ENCODE measurements around the gene PCDHGA6.
"Not testable (repeated sequence)": the region's sequence is repeated elsewhere in the genome, so short reads cannot be mapped to it uniquely, and the experiment has no call there.

Gene PCDHGA6

DNA sequence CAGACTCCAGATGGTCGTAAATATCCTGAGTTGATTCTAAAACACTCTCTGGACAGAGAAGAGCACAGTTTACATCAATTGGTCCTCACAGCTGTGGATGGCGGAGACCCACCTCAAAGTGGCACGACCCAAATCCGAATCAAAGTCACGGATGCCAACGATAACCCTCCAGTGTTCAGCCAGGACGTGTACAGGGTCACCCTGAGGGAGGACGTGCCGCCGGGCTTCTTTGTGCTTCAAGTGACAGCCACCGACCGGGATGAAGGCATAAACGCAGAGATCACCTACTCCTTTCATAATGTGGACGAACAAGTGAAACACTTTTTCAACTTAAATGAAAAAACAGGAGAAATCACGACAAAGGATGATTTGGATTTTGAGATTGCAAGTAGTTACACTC lies 13.0 kb upstream of the PCDHGA6 start:
- DNase-seq (ENCODE audit: low read depth): no peak

DNA sequence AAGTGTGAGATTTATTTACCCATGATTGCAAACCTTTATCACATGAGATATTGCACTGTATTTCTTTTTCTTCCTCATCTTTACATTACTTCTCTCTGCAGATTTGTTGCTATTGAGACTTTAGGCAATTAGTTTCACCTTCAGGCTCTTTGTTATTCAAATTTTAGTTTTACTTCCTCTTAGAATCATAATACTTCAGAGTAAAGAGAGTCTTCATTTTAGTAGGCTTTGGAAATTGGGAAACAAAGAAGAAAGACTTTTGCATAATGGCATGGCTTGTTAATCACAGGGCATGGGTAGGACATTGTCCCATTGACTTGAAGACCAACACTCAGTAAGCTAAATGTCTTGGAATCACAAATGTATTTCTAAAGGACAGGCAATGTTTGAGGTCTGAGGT lies 11.0 kb upstream of the PCDHGA6 start:
- DNase-seq (ENCODE audit: low read depth): no peak

DNA sequence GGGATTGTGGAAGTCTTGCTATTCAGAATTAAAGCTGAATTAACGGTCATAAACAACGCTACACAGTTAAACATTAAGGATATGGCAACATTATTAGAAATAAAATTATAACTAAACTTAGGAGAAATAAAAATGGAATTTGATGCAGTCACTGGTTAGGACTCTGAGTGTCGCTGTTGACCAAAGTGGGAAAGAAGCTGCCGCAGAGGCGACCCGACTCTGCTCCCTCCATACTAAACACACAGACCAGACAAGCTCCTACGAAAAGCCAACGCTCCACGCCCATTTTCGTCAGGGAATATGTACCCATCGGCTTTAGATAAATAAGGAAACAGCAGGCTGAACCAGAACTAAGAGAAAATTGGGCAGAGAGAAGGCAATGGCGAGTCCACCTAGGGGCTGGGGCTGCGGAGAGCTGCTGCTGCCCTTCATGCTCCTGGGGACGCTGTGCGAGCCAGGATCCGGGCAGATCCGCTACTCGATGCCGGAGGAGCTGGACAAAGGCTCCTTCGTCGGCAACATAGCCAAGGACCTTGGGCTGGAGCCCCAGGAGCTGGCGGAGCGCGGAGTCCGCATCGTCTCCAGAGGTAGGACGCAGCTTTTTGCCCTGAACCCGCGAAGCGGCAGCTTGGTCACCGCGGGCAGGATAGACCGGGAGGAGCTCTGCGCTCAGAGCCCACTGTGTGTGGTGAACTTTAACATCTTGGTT lies 9.6 kb upstream of the PCDHGA6 start, which contains the start of gene PCDHGA5:
PCDHGA5 (plus strand) TSS at position 211 of the 709 bp plus-strand sequence; CDS start at position 380, 169 bp downstream.
- DNase-seq (ENCODE audit: low read depth): peak; percentile 18

DNA sequence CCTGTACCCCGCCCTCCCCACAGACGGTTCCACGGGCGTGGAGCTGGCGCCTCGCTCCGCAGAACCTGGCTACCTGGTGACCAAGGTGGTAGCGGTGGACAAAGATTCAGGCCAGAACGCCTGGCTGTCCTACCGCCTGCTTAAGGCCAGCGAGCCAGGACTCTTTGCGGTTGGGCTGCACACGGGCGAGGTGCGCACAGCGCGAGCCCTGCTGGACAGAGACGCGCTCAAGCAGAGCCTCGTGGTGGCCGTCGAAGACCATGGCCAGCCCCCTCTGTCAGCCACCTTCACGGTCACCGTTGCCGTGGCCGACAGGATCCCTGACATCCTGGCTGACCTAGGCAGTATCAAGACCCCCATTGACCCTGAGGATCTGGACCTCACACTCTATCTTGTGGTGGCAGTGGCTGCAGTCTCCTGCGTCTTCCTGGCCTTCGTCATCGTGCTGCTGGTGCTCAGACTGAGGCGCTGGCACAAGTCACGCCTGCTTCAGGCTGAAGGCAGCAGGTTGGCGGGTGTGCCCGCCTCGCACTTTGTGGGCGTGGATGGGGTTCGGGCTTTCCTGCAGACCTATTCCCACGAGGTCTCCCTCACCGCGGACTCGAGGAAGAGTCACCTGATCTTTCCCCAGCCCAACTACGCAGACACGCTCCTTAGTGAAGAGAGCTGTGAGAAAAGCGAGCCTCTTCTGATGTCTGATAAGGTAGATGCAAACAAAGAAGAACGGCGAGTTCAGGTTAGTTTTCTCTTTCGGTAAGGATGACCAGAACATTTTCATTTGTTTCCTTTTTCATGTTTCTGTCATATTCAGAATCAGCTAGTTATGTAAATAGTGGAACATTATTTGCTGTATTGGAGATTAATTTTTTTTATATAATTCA lies 7.4 kb upstream of the PCDHGA6 start:
- DNase-seq (ENCODE audit: low read depth): no peak

DNA sequence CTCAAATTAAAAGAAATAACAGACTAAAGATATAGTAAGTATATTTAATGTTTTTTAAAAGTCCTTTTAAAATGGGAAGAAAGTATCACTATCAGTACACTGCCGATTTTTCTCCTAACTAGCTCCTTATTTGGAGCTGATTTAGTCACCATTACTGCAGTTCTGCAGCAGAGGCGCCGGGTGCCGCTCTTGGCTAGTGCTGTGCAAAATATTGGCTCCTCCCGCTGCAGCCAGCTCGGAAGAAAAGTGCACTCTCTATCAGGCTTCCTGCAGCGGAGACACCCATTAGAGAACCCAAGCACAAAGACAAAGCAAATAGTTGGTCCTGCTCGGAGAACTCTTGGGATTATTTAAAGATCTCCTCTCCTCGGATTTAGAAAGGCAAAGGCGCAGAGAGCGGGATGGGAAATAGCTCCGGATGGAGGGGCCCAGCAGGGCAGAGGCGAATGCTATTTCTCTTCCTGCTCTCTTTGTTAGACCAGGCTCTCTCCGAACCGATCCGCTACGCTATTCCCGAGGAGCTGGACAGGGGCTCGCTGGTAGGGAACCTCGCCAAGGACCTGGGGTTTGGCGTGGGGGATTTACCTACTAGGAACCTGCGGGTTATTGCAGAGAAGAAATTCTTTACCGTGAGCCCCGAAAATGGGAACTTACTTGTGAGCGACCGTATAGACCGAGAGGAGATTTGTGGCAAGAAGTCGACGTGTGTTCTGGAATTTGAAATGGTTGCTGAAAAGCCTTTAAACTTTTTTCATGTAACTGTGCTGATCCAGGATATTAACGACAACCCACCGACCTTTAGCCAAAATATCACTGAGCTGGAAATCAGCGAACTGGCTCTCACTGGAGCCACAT lies 3.5 kb upstream of the PCDHGA6 start, which contains the start of gene PCDHGB3:
PCDHGB3 (plus strand) TSS at position 249 of the 855 bp plus-strand sequence; CDS start at position 402, 153 bp downstream.
- peak; percentile 79 for DNase-seq (ENCODE audit: low read depth)

DNA sequence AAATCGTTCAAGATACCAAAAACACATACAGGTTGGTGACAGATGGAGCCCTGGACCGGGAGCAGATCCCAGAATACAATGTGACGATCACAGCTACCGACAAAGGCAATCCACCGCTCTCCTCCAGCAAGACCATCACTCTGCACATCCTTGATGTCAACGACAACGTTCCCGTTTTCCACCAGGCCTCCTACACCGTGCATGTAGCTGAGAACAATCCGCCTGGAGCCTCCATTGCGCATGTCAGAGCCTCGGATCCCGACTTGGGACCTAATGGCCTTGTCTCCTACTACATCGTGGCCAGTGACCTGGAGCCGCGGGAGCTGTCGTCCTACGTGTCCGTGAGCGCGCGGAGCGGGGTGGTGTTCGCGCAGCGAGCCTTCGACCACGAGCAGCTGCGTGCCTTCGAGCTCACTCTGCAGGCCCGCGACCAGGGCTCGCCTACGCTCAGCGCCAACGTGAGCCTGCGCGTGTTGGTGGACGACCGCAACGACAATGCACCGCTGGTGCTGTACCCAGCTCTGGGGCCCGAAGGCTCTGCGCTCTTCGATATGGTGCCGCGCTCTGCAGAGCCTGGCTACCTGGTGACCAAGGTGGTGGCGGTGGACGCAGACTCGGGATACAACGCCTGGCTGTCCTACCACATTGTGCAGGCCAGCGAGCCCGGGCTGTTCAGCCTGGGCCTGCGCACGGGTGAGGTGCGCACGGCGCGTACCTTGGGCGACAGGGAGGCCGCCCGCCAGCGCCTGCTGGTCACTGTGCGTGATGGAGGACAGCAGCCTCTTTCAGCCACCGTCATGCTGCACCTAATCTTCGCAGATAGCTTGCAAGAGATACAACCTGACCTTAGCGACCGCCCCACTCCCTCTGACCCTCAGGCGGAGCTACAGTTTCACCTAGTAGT lies 1.9 kb upstream of the PCDHGA6 start:
- no peak for DNase-seq (ENCODE audit: low read depth)

DNA sequence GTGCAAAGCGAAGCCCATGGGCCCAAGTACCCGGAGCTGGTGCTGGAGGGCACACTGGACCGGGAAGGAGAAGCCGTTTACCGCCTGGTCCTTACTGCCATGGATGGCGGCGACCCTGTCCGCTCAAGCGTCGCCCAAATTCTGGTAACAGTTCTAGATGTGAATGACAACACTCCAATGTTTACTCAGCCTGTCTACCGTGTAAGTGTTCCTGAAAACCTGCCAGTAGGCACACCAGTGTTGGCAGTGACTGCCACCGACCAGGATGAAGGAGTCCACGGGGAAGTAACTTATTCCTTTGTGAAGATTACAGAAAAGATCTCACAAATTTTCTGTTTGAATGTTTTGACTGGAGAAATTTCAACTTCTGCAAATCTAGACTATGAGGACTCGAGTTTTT lies 936 bp downstream of the PCDHGA6 start:
- DNase-seq (ENCODE audit: low read depth): no peak

DNA sequence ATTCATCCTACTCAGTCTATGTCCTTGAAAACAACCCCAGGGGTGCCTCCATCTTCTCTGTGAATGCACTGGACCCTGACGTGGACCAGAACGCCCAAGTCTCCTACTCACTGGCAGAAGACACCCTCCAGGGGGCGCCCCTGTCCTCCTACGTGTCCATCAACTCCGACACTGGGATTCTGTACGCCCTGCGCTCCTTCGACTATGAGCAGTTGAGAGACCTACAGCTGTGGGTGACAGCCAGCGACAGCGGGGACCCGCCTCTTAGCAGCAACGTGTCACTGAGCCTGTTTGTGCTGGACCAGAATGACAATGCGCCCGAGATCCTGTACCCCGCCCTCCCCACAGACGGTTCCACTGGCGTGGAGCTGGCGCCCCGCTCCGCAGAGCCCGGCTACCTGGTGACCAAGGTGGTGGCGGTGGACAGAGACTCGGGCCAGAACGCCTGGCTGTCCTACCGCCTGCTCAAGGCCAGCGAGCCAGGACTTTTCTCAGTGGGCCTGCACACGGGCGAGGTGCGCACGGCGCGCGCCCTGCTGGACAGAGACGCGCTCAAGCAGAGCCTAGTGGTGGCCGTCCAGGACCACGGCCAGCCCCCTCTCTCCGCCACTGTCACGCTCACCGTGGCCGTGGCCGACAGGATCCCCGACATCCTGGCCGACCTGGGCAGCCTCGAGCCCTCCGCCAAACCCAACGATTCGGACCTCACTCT lies 1.9 kb downstream of the PCDHGA6 start:
- DNase-seq (ENCODE audit: low read depth): not testable (repeated sequence)

DNA sequence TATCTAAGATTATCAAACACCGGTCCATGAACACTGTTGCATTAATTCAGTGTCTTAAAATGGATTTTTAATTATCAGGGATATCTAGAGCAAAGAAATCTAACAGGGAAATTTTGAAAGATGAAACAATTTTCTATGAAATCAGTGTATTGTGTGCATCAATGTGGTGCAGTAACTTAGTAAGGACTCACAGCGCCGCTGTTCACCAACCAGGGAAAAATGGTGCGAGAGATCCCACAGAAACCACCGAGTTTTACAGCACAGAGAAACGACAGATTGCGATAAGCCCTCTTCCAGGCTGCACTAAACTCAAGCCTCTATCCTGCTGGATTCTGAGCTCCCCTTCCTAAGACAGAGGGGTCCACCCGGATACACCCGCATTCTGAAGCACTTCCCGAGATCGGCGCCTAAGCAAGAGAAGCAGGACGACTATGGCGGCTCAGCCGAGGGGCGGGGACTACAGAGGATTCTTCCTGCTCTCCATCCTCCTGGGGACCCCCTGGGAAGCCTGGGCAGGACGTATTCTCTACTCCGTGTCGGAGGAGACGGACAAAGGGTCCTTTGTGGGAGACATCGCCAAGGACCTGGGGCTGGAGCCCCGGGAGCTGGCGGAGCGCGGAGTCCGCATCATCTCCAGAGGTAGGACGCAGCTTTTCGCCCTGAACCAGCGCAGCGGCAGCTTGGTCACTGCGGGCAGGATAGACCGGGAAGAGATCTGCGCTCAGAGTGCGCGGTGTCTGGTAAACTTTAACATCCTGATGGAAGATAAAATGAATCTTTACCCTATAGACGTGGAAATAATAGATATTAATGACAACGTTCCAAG lies 9.0 kb downstream of the PCDHGA6 start, which contains the start of gene PCDHGA7:
PCDHGA7 (plus strand) TSS at position 274 of the 826 bp plus-strand sequence; CDS start at position 432, 158 bp downstream.
- peak; percentile 73 for DNase-seq (ENCODE audit: low read depth)

DNA sequence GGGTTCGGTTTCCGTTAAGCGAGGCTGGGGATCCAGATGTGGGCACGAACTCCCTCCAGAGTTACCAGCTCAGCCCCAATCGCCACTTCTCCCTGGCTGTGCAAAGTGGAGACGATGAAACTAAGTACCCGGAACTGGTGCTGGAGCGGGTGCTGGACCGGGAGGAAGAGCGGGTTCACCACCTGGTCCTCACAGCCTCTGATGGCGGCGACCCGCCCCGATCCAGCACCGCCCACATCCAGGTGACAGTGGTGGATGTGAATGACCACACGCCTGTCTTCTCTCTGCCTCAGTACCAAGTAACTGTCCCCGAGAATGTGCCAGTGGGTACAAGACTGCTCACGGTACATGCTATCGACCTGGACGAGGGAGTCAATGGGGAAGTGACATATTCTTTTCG lies 9.7 kb downstream of the PCDHGA6 start:
- no peak for DNase-seq (ENCODE audit: low read depth)

DNA sequence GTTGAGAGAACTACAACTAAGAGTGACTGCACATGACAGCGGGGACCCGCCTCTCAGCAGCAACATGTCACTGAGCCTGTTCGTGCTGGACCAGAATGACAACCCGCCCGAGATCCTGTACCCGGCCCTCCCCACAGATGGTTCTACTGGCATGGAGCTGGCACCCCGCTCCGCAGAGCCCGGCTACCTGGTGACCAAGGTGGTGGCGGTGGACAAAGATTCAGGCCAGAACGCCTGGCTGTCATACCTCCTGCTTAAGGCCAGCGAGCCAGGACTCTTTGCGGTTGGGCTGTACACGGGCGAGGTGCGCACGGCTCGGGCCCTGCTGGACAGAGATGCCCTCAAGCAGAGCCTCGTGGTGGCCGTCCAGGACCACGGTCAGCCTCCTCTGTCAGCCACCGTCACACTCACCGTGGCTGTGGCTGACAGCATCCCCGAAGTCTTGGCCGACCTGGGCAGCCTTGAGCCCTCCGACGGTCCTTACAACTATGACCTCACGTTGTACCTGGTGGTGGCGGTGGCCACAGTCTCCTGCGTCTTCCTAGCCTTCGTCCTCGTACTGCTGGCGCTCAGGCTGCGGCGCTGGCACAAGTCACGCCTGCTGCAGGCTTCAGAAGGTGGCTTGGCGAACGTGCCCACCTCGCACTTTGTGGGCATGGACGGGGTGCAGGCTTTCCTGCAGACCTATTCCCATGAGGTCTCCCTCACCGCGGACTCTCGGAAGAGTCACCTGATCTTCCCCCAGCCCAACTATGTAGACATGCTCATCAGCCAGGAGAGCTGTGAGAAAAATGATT lies 11.0 kb downstream of the PCDHGA6 start:
- DNase-seq (ENCODE audit: low read depth): no peak

DNA sequence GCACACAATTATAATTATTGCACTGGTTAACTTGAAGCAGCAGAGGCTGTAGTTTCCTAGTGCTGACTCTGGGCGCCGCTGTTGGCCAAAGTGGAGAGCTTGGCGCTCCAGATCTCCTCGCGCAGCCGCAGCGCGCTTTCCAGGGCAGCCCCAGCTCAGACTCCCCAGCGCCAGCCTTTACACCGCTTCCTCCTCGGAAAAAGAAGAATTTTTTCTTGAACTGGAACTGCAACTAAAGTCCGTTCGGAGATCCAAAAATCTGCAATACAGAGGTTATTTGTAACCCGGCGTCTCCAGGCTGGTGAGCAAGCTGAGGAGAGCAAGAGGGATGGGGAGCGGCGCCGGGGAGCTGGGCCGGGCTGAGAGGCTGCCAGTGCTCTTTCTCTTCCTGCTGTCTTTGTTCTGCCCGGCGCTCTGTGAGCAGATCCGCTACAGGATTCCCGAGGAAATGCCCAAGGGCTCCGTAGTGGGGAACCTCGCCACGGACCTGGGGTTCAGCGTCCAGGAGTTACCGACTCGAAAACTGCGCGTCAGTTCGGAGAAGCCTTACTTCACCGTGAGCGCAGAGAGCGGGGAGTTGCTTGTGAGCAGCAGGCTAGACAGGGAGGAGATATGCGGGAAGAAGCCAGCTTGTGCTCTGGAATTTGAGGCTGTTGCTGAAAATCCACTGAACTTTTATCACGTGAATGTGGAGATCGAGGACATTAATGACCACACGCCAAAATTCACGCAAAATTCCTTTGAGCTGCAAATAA lies 14.0 kb downstream of the PCDHGA6 start, which contains the start of gene PCDHGB4:
PCDHGB4 (plus strand) TSS at position 142 of the 755 bp plus-strand sequence; CDS start at position 329, 187 bp downstream.
- DNase-seq (ENCODE audit: low read depth): peak; percentile 56

DNA sequence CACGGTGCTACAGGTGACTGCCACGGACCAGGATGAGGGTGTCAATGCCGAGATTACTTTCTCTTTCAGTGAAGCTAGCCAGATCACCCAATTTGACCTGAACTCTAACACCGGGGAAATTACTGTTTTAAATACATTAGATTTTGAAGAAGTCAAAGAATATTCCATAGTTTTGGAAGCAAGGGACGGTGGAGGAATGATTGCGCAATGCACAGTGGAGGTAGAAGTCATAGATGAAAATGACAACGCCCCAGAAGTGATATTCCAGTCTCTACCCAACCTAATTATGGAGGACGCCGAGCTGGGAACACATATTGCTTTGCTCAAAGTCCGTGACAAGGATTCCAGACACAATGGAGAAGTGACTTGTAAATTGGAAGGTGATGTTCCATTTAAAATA lies 15.0 kb downstream of the PCDHGA6 start:
- no peak for DNase-seq (ENCODE audit: low read depth)

DNA sequence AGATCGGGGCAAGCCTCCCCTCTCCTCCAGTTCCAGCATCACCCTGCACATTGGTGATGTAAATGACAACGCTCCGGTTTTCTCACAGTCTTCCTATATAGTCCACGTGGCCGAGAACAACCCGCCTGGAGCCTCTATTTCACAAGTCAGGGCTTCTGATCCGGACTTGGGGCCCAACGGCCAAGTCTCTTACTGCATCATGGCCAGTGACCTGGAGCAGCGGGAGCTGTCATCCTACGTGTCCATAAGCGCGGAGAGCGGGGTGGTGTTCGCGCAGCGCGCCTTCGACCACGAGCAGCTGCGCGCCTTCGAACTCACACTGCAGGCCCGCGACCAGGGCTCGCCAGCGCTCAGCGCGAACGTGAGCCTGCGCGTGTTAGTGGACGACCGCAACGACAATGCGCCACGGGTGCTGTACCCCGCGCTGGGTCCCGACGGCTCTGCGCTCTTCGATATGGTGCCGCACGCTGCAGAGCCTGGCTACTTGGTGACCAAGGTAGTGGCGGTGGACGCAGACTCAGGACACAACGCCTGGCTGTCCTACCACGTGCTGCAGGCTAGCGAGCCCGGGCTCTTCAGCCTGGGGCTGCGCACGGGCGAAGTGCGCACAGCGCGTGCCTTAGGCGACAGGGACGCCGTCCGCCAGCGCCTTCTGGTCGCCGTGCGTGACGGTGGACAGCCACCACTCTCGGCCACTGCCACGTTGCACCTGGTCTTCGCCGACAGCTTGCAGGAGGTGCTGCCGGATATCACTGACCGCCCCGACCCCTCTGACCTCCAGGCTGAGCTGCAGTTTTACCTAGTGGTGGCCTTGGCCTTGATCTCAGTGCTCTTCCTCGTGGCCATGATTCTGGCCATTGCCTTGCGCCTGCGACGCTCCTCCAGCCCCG lies 15.7 kb downstream of the PCDHGA6 start:
- no peak for DNase-seq (ENCODE audit: low read depth)

DNA sequence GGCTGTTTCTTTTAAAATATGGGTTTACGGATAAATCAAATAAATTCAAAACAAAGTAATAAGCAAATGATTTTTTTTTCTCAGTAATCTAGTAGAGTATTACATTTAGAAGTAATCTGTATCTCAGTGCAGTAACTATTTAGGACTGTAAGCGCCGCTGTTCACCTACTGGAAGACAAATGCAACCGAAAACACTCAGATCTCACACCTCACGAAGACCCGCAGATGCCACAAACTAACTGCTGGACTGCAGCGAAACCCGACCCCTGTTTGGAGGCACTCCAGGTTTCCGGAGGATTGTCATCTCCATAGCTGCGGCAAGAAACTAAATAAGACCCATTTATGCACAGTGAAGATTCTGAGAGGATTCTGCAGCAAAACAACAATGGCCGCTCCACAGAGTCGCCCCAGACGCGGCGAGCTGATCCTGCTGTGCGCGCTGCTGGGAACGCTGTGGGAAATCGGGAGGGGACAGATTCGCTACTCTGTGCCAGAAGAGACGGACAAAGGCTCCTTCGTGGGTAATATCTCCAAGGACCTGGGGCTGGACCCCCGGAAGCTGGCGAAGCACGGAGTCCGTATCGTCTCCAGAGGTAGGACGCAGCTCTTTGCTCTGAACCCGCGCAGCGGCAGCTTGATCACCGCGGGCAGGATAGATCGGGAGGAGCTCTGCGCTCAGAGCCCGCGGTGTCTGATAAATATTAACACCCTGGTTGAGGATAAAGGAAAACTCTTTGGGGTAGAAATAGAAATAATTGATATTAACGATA lies 18.9 kb downstream of the PCDHGA6 start, which contains the start of gene PCDHGA8:
PCDHGA8 (plus strand) TSS at position 205 of the 770 bp plus-strand sequence; CDS start at position 386, 181 bp downstream.
- peak; percentile 32 for DNase-seq (ENCODE audit: low read depth)

DNA sequence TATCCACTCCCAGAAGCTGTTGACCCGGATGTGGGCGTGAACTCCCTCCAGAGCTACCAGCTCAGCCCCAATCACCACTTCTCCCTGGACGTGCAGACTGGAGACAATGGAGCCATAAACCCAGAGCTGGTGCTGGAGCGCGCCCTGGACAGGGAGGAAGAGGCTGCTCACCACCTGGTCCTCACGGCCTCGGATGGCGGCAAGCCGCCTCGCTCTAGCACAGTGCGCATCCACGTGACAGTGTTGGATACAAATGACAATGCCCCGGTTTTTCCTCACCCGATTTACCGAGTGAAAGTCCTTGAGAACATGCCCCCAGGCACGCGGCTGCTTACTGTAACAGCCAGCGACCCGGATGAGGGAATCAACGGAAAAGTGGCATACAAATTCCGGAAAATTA lies 19.6 kb downstream of the PCDHGA6 start:
- no peak for DNase-seq (ENCODE audit: low read depth)

Measured in ELR (cell line).